ENCODE measurements around the gene BMP5. TPM values are rescaled to one million over a fixed set of nuclear protein-coding genes. Genes with fewer than 3 reads are reported as not detected.

The BMP5 gene
- total and polyA plus RNA-seq, 2 of the 8 experiments (the other 6 are each of a cell fraction or from before 2014, with no cell fraction given), result 0.02 TPM; not detected in 1

GRCh38 chr6:55802259-55802658, 73.1 kb downstream of the BMP5 start:
- Histone ChIP-seq H3K4ac (replicated peaks; ENCODE audit: insufficient read length, low read depth, low read length) (no peak overlapping the region), H3K4me2 (ENCODE audit: insufficient read depth in 1 of 2, low read depth in 2 of 2, low read length in 2 of 2) (no peak overlapping the region), H3K56ac (replicated peaks; ENCODE audit: insufficient read length, low read depth, low read length) (no peak overlapping the region), H3K23me2 (ENCODE audit: low read depth, low read length) (no peaks in the 10 kb centered on the region), H3K4me3 (ENCODE audit: extremely low read depth in 1 of 4, insufficient read depth in 2 of 4, low read depth in 3 of 4, low read length in 4 of 4) (no peak overlapping the region), H4K20me1 (replicated peaks in 1 of 2; ENCODE audit: control insufficient read depth in 1 of 2, insufficient read depth in 2 of 2, low read length in 2 of 2) (no peaks in the 10 kb centered on the region), H2BK20ac (ENCODE audit: low read length) (no peak overlapping the region), H2BK12ac (ENCODE audit: low read depth, low read length) (no peak overlapping the region), H4K8ac (ENCODE audit: extremely low read depth, insufficient read depth, low read length) (no peak overlapping the region), H2BK120ac (replicated peaks; ENCODE audit: low read depth, low read length) (no peak overlapping the region), H3K79me1 (ENCODE audit: low read depth, low read length) (no peaks in the 10 kb centered on the region), H3K36me3 (ENCODE audit: control insufficient read depth in 2 of 4, insufficient read depth in 4 of 4, low read length in 3 of 4) (no peaks in the 10 kb centered on the region), H4K5ac (ENCODE audit: insufficient read length, low read depth, low read length) (no peak overlapping the region), H2BK5ac (ENCODE audit: low read depth, low read length) (no peak overlapping the region), H3K27me3 (replicated peaks in 1 of 4; ENCODE audit: control insufficient read depth in 3 of 4, extremely low read depth in 1 of 4, insufficient read depth in 3 of 4, low read length in 3 of 4) (no peaks in the 10 kb centered on the region), H2BK15ac (ENCODE audit: low read length) (no peak overlapping the region), H3K27ac (ENCODE audit: low read depth, low read length) (no peak overlapping the region), H2AK5ac (ENCODE audit: low read depth, low read length) (no peak overlapping the region), H3K14ac (ENCODE audit: insufficient read length) (no peak overlapping the region), H3K23ac (ENCODE audit: insufficient read length) (no peak overlapping the region), H4K91ac (replicated peaks; ENCODE audit: insufficient read length, low read length) (no peak overlapping the region), H3K9me3 (ENCODE audit: insufficient read depth in 2 of 2, low read depth in 1 of 2, low read length in 1 of 2) (no peaks in the 10 kb centered on the region), H3K9ac (replicated peaks in 1 of 4; ENCODE audit: extremely low read depth in 1 of 4, low read depth in 3 of 4, low read length in 3 of 4) (no peak overlapping the region), H2AFZ (ENCODE audit: low read length) (no peak overlapping the region), H3K4me1 (replicated peaks in 1 of 4; ENCODE audit: control insufficient read depth in 3 of 4, insufficient read depth in 4 of 4, low read length in 3 of 4) (no peaks in the 10 kb centered on the region), H3K79me2 (ENCODE audit: control insufficient read depth in 1 of 2, insufficient read depth in 2 of 2, low read length in 2 of 2) (no peaks in the 10 kb centered on the region), H3K18ac (ENCODE audit: extremely low read depth, low read length) (no peak overlapping the region)
- DNase-seq (ENCODE audit: low read depth in 1 of 2, low spot score in 2 of 2) (no peak), FAIRE-seq (no peak)
- POLR2A ChIA-PET (ENCODE audit: partially characterized antibody), result no interaction called here
- WGBS, 2 experiments (ENCODE audit: extremely low coverage in 1 of 2, insufficient coverage in 1 of 2, insufficient read length in 1 of 2, insufficient replicate concordance in 2 of 2, low coverage in 1 of 2, low lambda C conversion rate in 2 of 2, missing lambda C conversion rate in 1 of 2), result 89% methylated on average over 4 of the region's 4 CpGs; no CpG with 5 or more reads in 1 of the 2 experiments
- TF ChIP-seq SIRT6 (IDR thresholded peaks at IDR 0.05; ENCODE audit: low read length) (no peak), KDM5A (IDR thresholded peaks at IDR 0.05; ENCODE audit: low read length) (no peak), EZH2 (IDR thresholded peaks at IDR 0.05; ENCODE audit: low read depth, low read length, severe bottlenecking) (no peak), TAF7 (optimal IDR thresholded peaks at IDR 0.05; ENCODE audit: borderline replicate concordance, low read depth, low read length) (no peak), POLR2A (IDR thresholded peaks at IDR 0.05; ENCODE audit: control extremely low read depth in 1 of 2, low read depth in 2 of 2, low read length in 2 of 2) (no peak), CHD1 (IDR thresholded peaks at IDR 0.05; ENCODE audit: low read depth, low read length) (no peak), PHF8 (conservative IDR thresholded peaks at IDR 0.05; ENCODE audit: low read depth, low read length) (no peak), KDM1A (IDR thresholded peaks at IDR 0.05; ENCODE audit: borderline replicate concordance, low read length) (no peak), USF2 (IDR thresholded peaks at IDR 0.05; ENCODE audit: low read length) (no peak), ATF2 (IDR thresholded peaks at IDR 0.05; ENCODE audit: low read length) (no peak), ASH2L (IDR thresholded peaks at IDR 0.05; ENCODE audit: low read length) (no peak), CEBPB (IDR thresholded peaks at IDR 0.05; ENCODE audit: low read depth, low read length) (no peak), EP300 (IDR thresholded peaks at IDR 0.05; ENCODE audit: borderline replicate concordance in 1 of 2, low read depth in 2 of 2, low read length in 2 of 2) (no peak)
- CTCF ChIA-PET (ENCODE audit: partially characterized antibody), result no interaction called here
